Thyroid gland (tissue), 4 donors: ENCODE data around the gene PRSS21.

Source experiments
- POLR2A ChIP-seq, 2 donors: fragments of 450-650 bp; IDR thresholded peaks; one replicate each; pipeline ENCODE4 v1.6.1; 2017; ENCODE audit warnings: antibody characterized with exemption in 2 of 2, mild to moderate bottlenecking in 2 of 2, moderate library complexity in 1 of 2
- TF ChIP-seq, protein P1 (sequence below), 6 experiments: fragments of 200-600 bp in 3 of 6; fragments of 450-650 bp in 3 of 6; sonication (generic) in 3 of 6; IDR thresholded peaks; one replicate each; pipeline ENCODE4 v1.5.1; 2016 to 2019; ENCODE audit warnings: antibody characterized with exemption in 6 of 6, mild to moderate bottlenecking in 2 of 6, inconsistent platforms in 1 of 6, moderate library complexity in 1 of 6

DNA sequence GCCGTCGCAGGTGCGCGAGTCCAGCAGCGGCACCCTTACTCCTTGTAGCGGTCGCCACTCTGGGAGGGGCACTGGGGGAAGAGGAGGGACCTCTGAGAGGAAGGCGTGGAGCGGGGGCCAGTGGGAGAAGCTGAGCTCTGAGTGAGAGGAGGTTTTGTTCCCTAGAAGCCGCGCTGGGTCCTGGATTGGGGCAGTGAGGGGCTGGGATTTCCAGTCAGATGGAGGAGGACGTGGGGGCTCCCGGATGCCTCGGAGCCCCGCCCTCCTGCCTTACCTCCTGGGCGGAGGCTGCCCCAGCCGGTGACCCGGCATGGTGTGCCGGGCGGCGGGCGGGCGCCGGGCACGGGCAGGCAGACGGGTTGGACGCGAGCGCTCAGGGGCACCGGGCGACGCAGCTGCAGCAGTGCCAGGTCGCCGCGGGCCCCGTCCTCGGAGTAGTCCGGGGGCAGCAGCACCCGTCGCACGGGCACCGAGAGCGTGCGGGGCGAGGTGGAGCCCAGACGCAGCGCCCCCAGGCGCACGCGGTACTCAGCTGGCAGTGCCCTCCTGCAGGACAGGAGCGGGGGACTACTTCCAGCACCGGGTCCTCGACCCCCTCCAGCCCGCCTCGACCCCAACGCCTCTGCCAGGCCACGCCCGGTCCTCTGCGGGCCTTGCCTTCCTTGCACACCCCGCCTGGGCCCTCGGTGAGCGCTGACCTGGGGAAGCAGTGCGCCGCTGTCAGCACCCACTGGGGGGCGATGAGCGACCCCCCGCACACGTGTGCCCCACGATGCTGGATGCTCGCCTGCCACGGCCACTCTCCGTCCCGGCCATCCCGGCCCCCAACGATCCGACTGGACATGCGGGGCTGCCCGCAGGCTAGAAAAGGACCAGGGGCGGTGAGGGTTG lies 31.7 kb upstream of the PRSS21 start:
- no peak for TF ChIP-seq POLR2A (IDR thresholded peaks at IDR 0.05)
- TF ChIP-seq, protein P1, sequence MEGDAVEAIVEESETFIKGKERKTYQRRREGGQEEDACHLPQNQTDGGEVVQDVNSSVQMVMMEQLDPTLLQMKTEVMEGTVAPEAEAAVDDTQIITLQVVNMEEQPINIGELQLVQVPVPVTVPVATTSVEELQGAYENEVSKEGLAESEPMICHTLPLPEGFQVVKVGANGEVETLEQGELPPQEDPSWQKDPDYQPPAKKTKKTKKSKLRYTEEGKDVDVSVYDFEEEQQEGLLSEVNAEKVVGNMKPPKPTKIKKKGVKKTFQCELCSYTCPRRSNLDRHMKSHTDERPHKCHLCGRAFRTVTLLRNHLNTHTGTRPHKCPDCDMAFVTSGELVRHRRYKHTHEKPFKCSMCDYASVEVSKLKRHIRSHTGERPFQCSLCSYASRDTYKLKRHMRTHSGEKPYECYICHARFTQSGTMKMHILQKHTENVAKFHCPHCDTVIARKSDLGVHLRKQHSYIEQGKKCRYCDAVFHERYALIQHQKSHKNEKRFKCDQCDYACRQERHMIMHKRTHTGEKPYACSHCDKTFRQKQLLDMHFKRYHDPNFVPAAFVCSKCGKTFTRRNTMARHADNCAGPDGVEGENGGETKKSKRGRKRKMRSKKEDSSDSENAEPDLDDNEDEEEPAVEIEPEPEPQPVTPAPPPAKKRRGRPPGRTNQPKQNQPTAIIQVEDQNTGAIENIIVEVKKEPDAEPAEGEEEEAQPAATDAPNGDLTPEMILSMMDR (IDR thresholded peaks at IDR 0.05): no peak
